Activated CD4-positive, alpha-beta T cell treated with anti-CD3 and anti-CD28 coated beads, Interleukin-2, amount 10 ng/mL, durations not matched to agents 24 days and 14 days (primary cell): Measurements from ENCODE around the gene APP. TPM values are rescaled to one million over a fixed set of nuclear protein-coding genes. Genes with fewer than 3 reads are reported as not detected.
"Not testable (repeated sequence)": the region's sequence is repeated elsewhere in the genome, so short reads cannot be mapped to it uniquely, and the experiment has no call there.

Experiments
- DNase-seq: peaks from one replicate; pipeline ENCODE4 v3.0.0; 2022
- H3K27ac Mint-ChIP-seq: one replicate; pipeline ENCODE4 v1.8.0; 2022; ENCODE audit warnings: mild to moderate bottlenecking, mixed read lengths
- H3K27me3 Mint-ChIP-seq: one replicate; pipeline ENCODE4 v1.8.0; 2022; ENCODE audit warnings: mixed read lengths
- H3K36me3 Mint-ChIP-seq: one replicate; pipeline ENCODE4 v1.8.0; 2022; ENCODE audit warnings: low read depth, mild to moderate bottlenecking, mixed read lengths
- H3K4me1 Mint-ChIP-seq: one replicate; pipeline ENCODE4 v1.8.0; 2021; ENCODE audit warnings: mixed read lengths
- H3K4me3 Mint-ChIP-seq: one replicate; pipeline ENCODE4 v1.8.0; 2022; ENCODE audit warnings: mild to moderate bottlenecking, moderate library complexity, mixed read lengths
- H3K9me3 Mint-ChIP-seq: one replicate; pipeline ENCODE4 v1.8.0; 2021; ENCODE audit warnings: mixed read lengths
- intact Hi-C: fragments of 100-400 bp; cut with micrococcal nuclease; formaldehyde crosslinking; loops from one replicate; pipeline ENCODE4 v1.15.1; 2023
- total RNA-seq: library from RNA; stranded (reverse); gene quantifications from 2 replicates; pipeline ENCODE4 v1.2.3, GENCODE V29; 2022

The APP gene
- total RNA-seq, 1 donor from 2014 or later, result 81.3 TPM

GRCh38 chr21:26019236-26019635 is 151.3 kb downstream of the APP start:
- intact Hi-C loops, result no loop called here
- no peaks in the 10 kb centered on the region for H3K27me3 Mint-ChIP-seq
- peaks cover 2% of the 10 kb centered on the region for H3K4me1 Mint-ChIP-seq
- H3K36me3 Mint-ChIP-seq, result peaks cover 10% of the 10 kb centered on the region
- H3K9me3 Mint-ChIP-seq, result no peaks in the 10 kb centered on the region
- DNase-seq, result no peak
- H3K27ac Mint-ChIP-seq, result no peak overlapping the region
- no peak overlapping the region for H3K4me3 Mint-ChIP-seq

DNA sequence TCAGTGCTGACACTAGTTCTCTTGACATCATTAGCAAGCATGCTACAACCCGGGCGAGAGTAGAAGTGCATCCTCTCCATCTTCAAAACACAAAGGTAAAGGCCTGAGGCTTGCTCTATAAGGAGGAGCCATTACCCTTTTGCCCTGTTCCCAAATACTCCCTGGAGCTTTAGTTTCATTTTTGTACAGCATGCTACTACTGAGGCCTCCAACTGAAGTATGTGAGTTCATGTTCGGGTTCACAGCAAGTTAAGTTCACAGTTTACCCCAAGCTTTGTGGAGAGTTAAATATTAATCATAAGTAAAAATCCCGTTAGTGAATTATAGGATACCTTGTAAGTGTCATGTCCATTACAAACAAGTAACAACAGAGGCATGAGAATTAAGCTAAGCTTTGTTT is 156.6 kb downstream of the APP start:
- no peak overlapping the region for H3K27ac Mint-ChIP-seq
- peaks cover 2% of the 10 kb centered on the region for H3K4me1 Mint-ChIP-seq
- DNase-seq, result no peak
- intact Hi-C loops, result no loop called here
- H3K27me3 Mint-ChIP-seq, result no peaks in the 10 kb centered on the region
- no peaks in the 10 kb centered on the region for H3K9me3 Mint-ChIP-seq
- H3K36me3 Mint-ChIP-seq, result no peaks in the 10 kb centered on the region
- H3K4me3 Mint-ChIP-seq, result no peak overlapping the region

GRCh38 chr21:26012482-26012881 is 158.1 kb downstream of the APP start:
- H3K9me3 Mint-ChIP-seq, DNase-seq, H3K27ac Mint-ChIP-seq, H3K4me1 Mint-ChIP-seq, H3K36me3 Mint-ChIP-seq, H3K4me3 Mint-ChIP-seq, H3K27me3 Mint-ChIP-seq, intact Hi-C loops: not testable (repeated sequence)

DNA sequence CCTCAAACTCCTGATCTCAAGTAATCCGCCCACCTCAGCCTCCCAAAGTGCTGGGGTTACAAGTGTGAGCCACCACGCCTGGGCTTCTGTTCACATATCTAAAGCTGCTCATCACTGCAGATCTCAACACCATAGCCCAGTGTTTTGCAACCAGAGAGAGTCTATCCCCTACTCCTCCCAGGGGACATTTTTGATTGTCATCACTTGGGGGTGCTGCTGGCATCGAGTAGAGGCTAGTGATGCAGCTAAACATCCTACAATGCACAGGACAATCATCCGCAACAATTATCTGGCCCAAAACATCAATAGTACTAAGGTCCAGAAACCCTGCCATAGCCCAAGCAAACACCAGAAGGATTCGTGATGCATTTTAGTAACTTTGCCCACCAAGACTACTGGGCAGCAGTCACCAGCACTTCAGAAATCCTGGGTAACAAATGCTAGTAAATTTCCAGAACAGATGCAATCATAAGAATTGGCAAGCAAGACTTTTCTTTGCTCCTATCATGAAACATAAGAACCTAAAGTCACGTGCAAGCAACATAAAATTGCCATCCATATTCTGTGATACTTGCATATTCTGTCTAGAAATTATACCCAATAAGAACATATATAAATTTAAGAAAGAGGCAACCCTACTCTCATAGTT is 159.2 kb downstream of the APP start:
- Mint-ChIP-seq H3K4me1 (peaks cover 6% of the 10 kb centered on the region), H3K4me3 (no peak overlapping the region), H3K36me3 (no peaks in the 10 kb centered on the region), H3K27me3 (no peaks in the 10 kb centered on the region), H3K27ac (no peak overlapping the region), H3K9me3 (no peaks in the 10 kb centered on the region)
- intact Hi-C loops, result no loop called here
- no peak for DNase-seq

GRCh38 chr21:26007951-26008498 is 162.5 kb downstream of the APP start:
- no peaks in the 10 kb centered on the region for H3K27me3 Mint-ChIP-seq
- no peaks in the 10 kb centered on the region for H3K36me3 Mint-ChIP-seq
- H3K27ac Mint-ChIP-seq, result no peak overlapping the region
- no peaks in the 10 kb centered on the region for H3K9me3 Mint-ChIP-seq
- DNase-seq, result no peak
- intact Hi-C loops, result no loop called here
- H3K4me3 Mint-ChIP-seq, result no peak overlapping the region
- H3K4me1 Mint-ChIP-seq, result peaks cover 6% of the 10 kb centered on the region

- peaks cover 2% of the 10 kb centered on the region for H3K36me3 Mint-ChIP-seq
- intact Hi-C loops, result no loop called here
- no peaks in the 10 kb centered on the region for H3K9me3 Mint-ChIP-seq
- H3K27ac Mint-ChIP-seq, result no peak overlapping the region
- H3K4me3 Mint-ChIP-seq, result no peak overlapping the region
- no peaks in the 10 kb centered on the region for H3K27me3 Mint-ChIP-seq
- DNase-seq, result no peak
- peaks cover 6% of the 10 kb centered on the region for H3K4me1 Mint-ChIP-seq
Observed at GRCh38 chr21:26005464-26005863, 165.1 kb downstream of the APP start.

DNA sequence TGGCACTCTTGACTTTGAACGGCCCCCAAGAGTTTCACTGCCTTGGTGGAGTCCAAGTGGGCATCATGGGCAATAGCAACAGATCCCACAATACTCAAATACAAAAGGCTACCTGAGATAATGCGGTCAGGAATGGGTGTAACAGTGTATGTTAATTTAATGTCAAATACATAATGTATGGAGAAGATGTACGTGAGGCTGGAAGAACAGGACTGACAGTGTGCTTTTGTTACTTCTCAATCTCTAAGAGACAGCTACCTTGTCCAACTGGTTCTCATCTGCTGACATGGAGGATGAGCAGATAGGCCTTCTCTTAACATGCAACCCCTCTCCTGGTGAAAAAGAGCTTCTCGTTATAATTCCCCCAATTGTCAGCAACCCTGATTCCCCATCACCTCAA is 167.2 kb downstream of the APP start:
- peaks cover 10% of the 10 kb centered on the region for H3K4me1 Mint-ChIP-seq
- H3K27me3 Mint-ChIP-seq, result no peaks in the 10 kb centered on the region
- intact Hi-C loops, result no loop called here
- no peak for DNase-seq
- H3K27ac Mint-ChIP-seq, result no peak overlapping the region
- H3K4me3 Mint-ChIP-seq, result no peak overlapping the region
- no peaks in the 10 kb centered on the region for H3K9me3 Mint-ChIP-seq
- H3K36me3 Mint-ChIP-seq, result peaks cover 2% of the 10 kb centered on the region

- no peaks in the 10 kb centered on the region for H3K27me3 Mint-ChIP-seq
- H3K4me1 Mint-ChIP-seq, result peaks cover 7% of the 10 kb centered on the region
- peaks cover 2% of the 10 kb centered on the region for H3K36me3 Mint-ChIP-seq
- no peak for DNase-seq
- H3K4me3 Mint-ChIP-seq, result no peak overlapping the region
- intact Hi-C loops, result no loop called here
- no peak overlapping the region for H3K27ac Mint-ChIP-seq
- H3K9me3 Mint-ChIP-seq, result no peaks in the 10 kb centered on the region
Observed at GRCh38 chr21:26001356-26001755, 169.2 kb downstream of the APP start.

DNA sequence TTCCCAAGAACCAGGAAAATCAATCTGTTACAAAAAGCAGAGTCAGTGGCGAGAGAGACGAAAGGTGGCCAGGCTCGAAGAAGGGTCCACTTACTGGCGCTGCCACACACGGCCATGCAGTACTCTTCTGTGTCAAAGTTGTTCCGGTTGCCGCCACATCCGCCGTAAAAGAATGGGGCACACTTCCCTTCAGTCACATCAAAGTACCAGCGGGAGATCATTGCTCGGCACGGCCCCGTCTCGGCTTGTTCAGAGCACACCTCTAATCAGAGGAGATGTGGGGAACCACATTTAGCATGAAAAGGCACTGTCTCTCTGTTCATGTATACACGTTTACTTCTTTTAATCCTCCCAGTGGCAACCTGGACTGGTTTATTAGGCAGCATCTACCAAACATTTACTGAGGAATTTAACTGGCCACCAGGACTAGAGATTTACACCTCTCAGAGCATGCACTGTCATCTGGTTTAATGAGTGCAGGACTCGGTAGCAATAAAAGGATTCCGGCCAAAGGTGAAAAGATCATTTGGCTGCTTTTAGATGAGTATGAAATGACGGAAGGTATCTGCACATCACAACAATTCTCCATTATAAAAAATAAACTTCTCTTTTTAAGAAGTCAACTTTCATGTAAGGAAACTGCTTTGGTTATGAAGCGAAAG is 170.5 kb downstream of the APP start:
- intact Hi-C loops, result no loop called here
- peaks cover 2% of the 10 kb centered on the region for H3K36me3 Mint-ChIP-seq
- H3K9me3 Mint-ChIP-seq, result no peaks in the 10 kb centered on the region
- H3K27ac Mint-ChIP-seq, result peak overlapping the region; percentile 47
- peak overlapping the region; percentile 45 for H3K4me3 Mint-ChIP-seq
- H3K4me1 Mint-ChIP-seq, result peaks cover 7% of the 10 kb centered on the region
- DNase-seq, result peak; percentile 81
- H3K27me3 Mint-ChIP-seq, result no peaks in the 10 kb centered on the region

DNA sequence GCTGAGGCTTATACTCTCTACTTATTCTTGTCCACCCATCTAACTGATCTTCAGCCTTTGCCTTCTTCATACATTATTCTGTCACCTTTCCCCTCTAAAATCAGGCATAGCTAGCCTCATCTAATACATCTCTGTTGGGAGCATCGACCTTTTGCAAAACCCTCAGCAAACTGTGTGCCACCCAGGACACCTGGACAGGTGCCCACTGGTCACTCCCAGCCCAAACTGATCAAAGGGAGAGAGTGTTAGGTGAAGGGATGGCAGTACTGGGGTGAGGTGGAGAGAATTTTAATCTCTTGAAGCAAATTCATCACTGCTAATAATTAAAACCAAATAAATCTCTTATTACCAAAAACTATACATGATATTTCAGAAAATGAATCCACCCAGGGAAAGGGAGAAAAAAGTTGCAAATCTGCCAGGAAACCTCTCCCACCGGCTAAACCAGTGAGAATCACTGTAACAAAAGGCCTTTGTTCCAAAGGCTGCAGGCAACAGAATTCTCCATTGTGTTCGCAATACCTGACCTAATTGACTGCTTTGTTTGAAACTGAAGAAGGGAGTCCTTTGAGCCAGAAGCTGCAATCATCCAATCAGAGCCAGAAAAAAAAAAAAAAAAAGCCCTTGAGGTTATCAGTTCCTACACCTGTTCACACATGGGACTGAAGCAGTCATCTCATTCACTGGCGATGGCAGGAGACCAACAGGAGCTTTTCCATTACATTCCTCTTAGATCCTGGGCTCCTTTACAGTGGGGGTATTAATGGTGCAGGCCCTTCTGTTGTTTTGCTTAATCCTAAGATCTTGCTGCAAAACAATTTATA is 172.6 kb downstream of the APP start:
- H3K4me1 Mint-ChIP-seq, result peaks cover 7% of the 10 kb centered on the region
- H3K4me3 Mint-ChIP-seq, result no peak overlapping the region
- no peaks in the 10 kb centered on the region for H3K9me3 Mint-ChIP-seq
- DNase-seq, result peak; percentile 37
- H3K27ac Mint-ChIP-seq, result no peak overlapping the region
- intact Hi-C loops, result no loop called here
- no peaks in the 10 kb centered on the region for H3K27me3 Mint-ChIP-seq
- peaks cover 2% of the 10 kb centered on the region for H3K36me3 Mint-ChIP-seq

DNA sequence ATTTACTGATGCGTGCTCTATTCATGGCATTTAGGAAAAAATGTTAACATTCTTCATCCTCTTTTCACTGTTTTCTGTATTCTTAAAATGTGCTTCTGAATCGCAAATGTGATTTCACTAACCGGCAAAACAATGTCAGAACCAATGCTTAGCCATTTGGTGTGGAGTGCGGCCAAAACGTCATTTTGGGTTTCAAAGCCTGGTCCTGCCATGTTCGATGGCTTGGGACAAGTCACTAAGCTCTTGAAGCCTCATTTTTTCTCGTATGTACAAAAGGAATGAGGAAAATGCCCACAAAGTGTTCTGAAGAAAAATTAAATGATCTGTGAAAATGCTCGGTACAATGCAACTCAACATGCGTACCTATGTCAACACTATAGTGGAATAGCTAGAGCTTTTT is 175.3 kb downstream of the APP start:
- intact Hi-C loops, result no loop called here
- no peak for DNase-seq

DNA sequence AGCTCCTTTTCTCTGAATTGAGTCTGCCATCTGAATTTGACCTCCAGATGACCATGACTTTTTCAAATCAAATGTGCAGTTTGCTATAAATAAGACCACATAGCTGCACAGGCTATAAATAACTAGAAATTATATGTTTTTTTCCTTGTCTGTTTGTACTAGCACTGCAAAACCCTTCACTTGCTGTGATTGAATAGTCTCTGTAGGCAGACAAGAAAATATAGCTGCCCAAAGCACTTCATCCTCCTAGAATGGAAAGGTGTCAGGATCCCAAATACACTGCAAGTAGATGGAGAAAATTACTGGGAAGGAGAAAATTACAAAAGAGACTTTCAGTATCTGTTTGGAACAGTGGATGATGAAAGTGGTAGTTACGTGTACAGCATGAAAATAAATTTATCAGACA is 175.8 kb downstream of the APP start:
- no peaks in the 10 kb centered on the region for H3K27me3 Mint-ChIP-seq
- H3K27ac Mint-ChIP-seq, result no peak overlapping the region
- no peak overlapping the region for H3K4me3 Mint-ChIP-seq
- H3K4me1 Mint-ChIP-seq, result peaks cover 4% of the 10 kb centered on the region
- DNase-seq, result no peak
- no peaks in the 10 kb centered on the region for H3K9me3 Mint-ChIP-seq
- intact Hi-C loops, result no loop called here
- no peaks in the 10 kb centered on the region for H3K36me3 Mint-ChIP-seq

More for the DNA sequence above, 175.3 kb downstream of the APP start:
- no peaks in the 10 kb centered on the region for H3K27me3 Mint-ChIP-seq
- H3K4me1 Mint-ChIP-seq, result peaks cover 7% of the 10 kb centered on the region
- no peaks in the 10 kb centered on the region for H3K9me3 Mint-ChIP-seq
- H3K36me3 Mint-ChIP-seq, result no peaks in the 10 kb centered on the region
- no peak overlapping the region for H3K27ac Mint-ChIP-seq
- H3K4me3 Mint-ChIP-seq, result no peak overlapping the region

DNA sequence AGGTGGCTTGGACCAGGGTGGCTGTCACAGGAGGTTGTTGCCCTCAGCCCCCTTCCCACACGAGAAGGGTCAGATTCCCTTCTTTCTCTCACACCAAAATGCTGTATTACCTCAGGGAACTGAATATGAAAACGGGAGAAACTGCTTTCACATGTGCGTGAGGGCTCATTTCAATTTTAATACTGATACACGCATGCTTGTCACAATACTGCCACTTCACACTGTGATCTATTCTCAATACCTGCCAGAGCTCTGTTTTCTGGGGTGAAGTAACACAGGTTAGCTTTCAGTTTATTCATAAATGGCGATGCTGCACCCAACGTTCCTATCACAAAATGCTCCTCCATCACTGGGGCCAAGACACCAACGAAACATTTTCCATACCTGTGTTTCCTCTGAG is 181.8 kb downstream of the APP start:
- Mint-ChIP-seq H3K27me3 (no peaks in the 10 kb centered on the region), H3K4me3 (no peak overlapping the region), H3K27ac (no peak overlapping the region), H3K9me3 (no peaks in the 10 kb centered on the region), H3K36me3 (no peaks in the 10 kb centered on the region), H3K4me1 (no peaks in the 10 kb centered on the region)
- peak; percentile 27 for DNase-seq
- intact Hi-C loops, result no loop called here

DNA sequence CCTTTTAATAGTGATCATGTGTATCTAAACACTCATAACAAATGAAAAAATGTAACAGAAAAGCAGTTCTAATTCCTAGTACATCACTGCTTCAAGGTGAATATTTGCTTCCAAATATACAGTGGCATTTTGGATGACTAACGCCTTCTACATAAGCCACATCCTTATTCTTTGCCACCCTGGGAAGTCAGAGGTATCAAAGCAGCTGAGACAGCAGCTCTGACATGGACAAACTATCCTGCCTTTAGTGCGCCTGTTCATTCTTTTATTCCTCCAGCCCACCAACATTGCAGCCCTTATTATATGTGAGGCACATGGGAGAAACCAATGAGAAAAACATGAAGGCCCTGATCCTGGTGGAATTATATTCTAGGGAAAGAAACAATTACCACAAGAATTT is 183.0 kb downstream of the APP start:
- no peaks in the 10 kb centered on the region for H3K36me3 Mint-ChIP-seq
- H3K27me3 Mint-ChIP-seq, result no peaks in the 10 kb centered on the region
- H3K27ac Mint-ChIP-seq, result no peak overlapping the region
- intact Hi-C loops, result no loop called here
- no peaks in the 10 kb centered on the region for H3K9me3 Mint-ChIP-seq
- no peak overlapping the region for H3K4me3 Mint-ChIP-seq
- H3K4me1 Mint-ChIP-seq, result no peaks in the 10 kb centered on the region
- DNase-seq, result no peak
